Renal cortex interstitium (tissue), 11 donors: ENCODE results near the gene PTPN6. TPM values are rescaled to one million over a fixed set of nuclear protein-coding genes. Genes with fewer than 3 reads are reported as not detected.

Source experiments
- DNase-seq, 11 donors: peaks; one replicate each; pipeline ENCODE4 v3.0.0-alpha.2; 2013; ENCODE audit warnings: low read depth in 9 of 11, low spot score in 4 of 11; ENCODE audit errors: extremely low read depth in 1 of 11
- polyA plus RNA-seq, 3 donors: library from polyadenylated mRNA; unstranded; fragments of 120-200 nt; gene quantifications; one replicate each; pipeline ENCODE4 v1.2.1, GENCODE V29; 2013; ENCODE audit not compliant: insufficient read length in 3 of 3

PTPN6 gene
- polyA plus RNA-seq, 3 donors = 18.7 to 27.0 (median 22.3) TPM

DNA sequence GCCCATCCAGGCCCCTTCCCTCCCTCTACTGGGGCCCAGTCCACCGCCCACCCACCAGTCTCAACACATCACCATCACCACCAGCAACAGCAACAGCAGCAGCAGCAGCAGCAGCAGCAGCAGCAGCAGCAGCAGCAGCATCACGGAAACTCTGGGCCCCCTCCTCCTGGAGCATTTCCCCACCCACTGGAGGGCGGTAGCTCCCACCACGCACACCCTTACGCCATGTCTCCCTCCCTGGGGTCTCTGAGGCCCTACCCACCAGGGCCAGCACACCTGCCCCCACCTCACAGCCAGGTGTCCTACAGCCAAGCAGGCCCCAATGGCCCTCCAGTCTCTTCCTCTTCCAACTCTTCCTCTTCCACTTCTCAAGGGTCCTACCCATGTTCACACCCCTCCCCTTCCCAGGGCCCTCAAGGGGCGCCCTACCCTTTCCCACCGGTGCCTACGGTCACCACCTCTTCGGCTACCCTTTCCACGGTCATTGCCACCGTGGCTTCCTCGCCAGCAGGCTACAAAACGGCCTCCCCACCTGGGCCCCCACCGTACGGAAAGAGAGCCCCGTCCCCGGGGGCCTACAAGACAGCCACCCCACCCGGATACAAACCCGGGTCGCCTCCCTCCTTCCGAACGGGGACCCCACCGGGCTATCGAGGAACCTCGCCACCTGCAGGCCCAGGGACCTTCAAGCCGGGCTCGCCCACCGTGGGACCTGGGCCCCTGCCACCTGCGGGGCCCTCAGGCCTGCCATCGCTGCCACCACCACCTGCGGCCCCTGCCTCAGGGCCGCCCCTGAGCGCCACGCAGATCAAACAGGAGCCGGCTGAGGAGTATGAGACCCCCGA is 14.3 kb upstream of the PTPN6 start:
- no peak for DNase-seq

DNA sequence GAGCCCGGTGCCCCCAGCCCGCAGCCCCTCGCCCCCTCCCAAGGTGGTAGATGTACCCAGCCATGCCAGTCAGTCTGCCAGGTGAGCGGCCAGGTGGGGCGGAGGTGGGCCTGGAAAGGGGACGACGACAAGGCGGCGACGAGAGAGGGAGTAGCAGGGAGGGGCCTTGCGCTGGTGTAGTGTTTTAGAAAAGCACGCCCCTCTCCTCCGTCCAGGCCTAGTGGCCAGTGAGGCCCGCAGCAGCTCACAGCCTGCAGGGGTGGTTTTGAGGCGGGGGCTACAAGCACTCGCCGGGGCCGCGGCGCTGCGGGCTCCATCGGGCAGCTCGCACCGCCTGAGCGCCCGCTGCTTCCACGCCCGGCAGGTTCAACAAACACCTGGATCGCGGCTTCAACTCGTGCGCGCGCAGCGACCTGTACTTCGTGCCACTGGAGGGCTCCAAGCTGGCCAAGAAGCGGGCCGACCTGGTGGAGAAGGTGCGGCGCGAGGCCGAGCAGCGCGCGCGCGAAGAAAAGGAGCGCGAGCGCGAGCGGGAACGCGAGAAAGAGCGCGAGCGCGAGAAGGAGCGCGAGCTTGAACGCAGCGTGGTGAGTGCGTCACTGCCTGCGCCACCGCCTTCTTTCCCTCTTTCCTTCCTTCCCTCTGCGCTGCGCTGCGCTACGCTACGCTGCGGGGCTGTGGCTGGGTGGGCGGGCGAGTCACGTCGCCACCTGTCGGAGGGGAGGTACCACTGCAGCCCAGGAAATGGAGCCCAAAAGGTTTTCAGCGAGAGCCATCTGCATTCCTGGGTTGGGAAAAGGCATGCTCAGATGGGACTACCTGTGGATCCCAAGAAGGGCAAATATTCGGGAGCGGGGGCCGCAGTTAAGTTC is 13.4 kb upstream of the PTPN6 start:
- peak in 9 of 11 donors; percentile 89 to 95 (median 93) for DNase-seq

DNA sequence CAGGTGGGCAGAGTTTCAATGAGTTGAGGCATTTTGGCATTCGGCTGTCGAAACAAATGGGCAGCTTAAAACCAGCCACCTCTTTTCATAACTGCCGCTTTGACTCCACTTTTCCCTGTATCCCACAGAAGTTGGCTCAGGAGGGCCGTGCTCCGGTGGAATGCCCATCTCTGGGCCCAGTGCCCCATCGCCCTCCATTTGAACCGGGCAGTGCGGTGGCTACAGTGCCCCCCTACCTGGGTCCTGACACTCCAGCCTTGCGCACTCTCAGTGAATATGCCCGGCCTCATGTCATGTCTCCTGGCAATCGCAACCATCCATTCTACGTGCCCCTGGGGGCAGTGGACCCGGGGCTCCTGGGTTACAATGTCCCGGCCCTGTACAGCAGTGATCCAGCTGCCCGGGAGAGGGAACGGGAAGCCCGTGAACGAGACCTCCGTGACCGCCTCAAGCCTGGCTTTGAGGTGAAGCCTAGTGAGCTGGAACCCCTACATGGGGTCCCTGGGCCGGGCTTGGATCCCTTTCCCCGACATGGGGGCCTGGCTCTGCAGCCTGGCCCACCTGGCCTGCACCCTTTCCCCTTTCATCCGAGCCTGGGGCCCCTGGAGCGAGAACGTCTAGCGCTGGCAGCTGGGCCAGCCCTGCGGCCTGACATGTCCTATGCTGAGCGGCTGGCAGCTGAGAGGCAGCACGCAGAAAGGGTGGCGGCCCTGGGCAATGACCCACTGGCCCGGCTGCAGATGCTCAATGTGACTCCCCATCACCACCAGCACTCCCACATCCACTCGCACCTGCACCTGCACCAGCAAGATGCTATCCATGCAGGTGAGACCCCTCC is 12.6 kb upstream of the PTPN6 start:
- DNase-seq = no peak

DNA sequence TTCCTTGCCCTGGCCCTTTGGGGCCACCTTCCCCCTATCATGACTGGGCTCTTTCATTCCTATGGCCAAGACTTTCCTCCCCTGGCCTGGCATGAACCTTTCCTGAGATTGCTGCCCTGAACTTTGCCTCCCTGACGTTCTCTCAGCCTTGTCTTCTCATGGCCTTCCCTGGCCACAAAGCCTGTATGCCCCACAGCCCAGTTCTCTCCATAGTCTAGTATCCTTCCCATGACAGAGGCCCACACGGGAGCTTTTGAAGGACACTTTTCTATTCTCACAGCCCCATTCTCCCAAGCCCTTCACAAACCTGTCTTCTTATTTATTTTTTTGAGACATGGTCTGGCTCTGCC is 12.0 kb upstream of the PTPN6 start:
- DNase-seq = no peak

DNA sequence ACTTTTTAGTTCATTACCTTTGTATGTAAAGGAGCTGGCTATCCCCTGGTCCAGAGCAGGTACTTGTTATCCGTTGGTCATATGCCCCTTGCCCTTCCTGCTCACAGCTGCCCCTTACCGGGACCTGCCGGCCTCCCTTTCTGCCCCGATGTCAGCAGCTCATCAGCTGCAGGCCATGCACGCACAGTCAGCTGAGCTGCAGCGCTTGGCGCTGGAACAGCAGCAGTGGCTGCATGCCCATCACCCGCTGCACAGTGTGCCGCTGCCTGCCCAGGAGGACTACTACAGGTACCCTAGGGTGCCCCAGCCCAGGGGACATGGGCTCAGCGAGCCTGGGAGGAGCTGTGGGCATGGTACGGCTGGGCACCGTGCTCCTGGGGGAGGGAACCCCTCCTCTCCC is 9.9 kb upstream of the PTPN6 start:
- DNase-seq = no peak

DNA sequence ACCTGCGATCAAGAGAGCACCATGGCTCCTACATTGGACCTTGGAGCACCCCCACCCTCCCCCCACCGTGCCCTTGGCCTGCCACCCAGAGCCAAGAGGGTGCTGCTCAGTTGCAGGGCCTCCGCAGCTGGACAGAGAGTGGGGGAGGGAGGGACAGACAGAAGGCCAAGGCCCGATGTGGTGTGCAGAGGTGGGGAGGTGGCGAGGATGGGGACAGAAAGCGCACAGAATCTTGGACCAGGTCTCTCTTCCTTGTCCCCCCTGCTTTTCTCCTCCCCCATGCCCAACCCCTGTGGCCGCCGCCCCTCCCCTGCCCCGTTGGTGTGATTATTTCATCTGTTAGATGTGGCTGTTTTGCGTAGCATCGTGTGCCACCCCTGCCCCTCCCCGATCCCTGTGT is 9.4 kb upstream of the PTPN6 start:
- no peak for DNase-seq

DNA sequence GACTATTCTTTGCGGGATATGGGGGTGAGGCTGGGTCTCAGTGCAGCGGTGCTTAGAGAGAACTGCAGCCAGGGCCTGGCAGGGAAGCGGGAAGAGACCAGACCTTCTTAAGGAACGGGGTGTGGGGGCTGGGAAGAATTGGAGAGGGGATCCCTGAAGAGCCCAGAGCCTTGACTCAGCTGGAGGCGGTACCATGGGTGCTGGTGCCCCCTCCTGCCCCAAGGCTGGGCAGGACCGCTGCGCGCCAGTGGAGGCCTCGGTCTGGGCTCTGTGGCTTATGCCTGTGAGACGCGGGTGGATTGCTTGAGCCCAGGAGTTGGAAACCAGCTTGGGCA is 8.9 kb upstream of the PTPN6 start:
- DNase-seq = no peak

DNA sequence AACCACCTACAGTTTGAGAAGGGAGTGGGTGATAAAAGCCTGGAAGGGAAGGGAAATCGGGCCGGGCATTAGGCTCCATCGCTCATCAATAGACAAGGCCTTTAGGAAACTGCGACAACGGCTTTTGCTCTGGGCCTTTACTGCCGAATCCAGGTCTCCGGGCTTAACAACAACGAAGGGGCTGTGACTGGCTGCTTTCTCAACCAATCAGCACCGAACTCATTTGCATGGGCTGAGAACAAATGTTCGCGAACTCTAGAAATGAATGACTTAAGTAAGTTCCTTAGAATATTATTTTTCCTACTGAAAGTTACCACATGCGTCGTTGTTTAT is 7.8 kb upstream of the PTPN6 start:
- DNase-seq = peak in 9 of 11 donors; percentile 77 to 92 (median 86)

DNA sequence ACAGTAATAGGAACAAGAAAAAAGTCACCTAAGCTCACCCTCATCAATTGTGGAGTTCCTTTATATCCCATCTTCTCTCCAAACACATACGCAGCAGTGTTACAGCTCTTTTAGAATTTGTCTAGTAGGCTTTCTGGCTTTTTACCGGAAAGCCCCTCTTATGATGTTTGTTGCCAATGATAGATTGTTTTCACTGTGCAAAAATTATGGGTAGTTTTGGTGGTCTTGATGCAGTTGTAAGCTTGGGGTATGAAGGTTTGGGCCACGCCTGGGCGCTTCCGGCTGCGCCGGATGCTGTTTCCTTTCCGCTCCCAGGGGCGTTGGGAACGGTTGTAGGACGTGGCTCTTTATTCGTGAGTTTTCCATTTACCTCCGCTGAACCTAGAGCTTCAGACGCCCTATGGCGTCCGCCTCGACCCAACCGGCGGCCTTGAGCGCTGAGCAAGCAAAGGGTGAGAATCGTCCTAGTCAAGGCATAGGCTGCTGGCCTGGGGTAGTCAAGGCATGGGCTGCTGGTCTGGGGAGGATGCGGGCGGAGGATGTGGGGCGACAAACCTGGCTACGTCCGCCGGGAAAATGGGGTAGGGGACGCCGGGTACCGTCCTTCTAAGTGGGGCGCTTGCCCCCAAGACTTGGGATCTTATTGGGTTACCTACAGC is 7.3 kb upstream of the PTPN6 start, which contains the start of the genes C12orf57 and RNU7-1:
Gene C12orf57, plus strand, starts transcription at position 301 of the 659 bp plus-strand sequence. Its CDS starts 100 bp downstream, at position 401.
Gene RNU7-1, plus strand, starts transcription at position 95 of the 659 bp plus-strand sequence.
- DNase-seq = peak in 9 of 11 donors; percentile 72 to 89 (median 85)

DNA sequence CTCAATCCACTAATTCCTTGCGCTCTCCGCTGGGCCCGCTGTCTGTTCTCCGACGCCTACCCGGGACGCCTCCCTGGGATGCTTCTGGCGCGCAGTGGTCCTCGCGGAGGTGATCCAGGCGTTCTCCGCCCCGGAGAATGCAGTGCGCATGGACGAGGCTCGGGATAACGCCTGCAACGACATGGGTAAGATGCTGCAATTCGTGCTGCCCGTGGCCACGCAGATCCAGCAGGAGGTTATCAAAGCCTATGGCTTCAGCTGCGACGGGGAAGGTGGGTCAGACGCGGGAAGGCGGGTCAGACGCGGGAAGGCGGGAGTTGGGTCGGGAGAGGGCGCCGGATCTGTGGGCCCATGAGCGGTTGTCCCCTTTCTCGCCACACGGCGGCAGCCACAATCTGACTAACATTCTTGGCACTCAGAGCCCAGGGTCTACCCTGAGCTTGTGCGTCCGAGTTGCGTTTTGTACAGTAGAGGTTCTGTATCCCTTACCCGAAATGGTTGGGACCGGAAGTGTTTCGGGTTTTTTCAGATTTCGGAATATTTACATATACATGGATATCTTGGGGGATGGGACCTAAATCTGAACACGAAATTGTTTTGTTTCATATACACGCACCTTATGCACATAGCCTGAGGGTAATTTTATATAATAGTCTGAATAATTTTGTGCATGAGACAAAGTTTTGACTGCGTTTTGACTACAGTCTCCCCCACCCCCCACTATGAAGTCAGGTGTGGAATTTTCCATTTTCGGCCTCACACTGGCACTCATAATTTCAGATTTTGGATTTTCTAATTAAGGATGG is 6.6 kb upstream of the PTPN6 start:
- DNase-seq = peak in 9 of 11 donors; percentile 82 to 94 (median 90)

DNA sequence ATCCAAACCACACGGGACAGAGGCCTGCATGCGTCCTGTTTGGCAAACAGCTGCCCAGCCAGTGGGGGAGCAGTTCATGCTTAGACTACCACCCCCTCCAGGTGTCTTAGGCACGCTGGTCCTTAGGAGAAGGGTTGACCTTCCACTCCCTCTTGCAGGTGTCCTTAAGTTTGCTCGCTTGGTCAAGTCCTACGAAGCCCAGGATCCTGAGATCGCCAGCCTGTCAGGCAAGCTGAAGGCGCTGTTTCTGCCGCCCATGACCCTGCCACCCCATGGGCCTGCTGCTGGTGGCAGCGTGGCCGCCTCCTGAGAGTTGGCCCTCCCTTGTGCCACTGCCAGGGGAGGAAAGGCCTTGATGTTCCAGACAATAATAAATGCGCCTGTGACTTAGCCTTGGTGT is 5.5 kb upstream of the PTPN6 start:
- no peak for DNase-seq

DNA sequence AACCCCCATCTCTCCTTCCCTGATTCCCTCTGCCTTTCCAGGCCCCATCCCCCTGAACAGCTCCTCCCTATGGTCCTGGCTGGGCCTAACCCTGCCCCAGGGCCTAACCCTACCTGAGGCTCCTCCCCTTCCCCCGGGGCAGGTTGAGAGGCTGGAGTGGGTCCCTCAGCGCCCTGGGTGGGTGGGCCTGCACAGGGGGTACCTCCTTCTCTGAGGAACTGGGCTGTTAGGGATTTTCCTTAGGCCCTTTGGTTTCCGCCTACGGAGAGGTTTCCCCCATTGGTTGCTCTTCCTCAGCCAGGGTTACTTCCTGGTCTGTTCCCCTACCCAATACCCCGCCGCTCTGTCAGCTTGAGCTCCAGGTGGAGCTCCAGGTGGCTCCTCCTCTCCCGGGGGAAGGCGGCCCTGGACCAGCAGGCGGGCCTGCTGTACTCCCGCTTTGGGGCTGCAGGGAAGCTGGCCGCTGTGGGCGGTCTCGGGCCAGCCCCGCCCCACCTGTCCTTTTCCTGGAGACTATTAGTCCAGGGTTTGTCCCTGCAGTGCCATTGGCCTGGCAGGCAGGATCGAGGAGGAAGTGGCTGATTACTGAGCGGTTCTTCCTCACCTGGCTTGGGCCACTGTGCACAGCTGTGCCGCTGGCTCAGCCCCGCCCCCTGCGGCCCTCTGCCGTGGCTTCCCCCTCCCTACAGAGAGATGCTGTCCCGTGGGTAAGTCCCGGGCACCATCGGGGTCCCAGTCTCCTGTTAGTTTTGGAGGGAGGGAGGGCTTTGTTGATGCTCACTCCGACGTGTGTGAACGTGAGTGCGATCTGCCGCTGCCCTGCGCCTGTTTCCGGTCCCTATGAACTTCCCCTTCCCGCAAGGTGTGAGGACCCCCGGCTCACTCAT is 4.9 kb upstream of the PTPN6 start:
- peak in 5 of 11 donors; percentile 78 to 89 (median 84) for DNase-seq

DNA sequence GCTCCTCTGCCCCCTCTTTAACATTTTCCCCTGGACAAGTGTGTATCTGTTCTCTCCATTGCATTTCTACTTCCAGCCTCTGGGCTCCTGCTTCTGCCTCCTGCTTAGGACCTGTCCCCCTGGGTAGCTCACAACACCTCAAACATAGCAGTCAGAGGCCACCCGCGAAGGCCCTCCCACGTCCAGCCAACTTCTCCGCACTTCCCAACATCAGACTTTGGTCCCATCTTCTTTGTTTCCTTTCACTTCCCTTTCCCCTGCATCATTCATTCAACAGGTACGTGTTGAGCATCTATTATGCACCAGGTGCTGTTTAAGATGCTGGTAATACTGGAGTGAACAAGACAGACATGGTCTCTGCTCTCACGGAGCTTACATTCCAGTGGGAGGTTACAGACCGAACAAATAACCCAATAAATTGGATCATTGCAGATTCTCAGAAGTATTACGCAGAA is 4.2 kb upstream of the PTPN6 start:
- no peak for DNase-seq

DNA sequence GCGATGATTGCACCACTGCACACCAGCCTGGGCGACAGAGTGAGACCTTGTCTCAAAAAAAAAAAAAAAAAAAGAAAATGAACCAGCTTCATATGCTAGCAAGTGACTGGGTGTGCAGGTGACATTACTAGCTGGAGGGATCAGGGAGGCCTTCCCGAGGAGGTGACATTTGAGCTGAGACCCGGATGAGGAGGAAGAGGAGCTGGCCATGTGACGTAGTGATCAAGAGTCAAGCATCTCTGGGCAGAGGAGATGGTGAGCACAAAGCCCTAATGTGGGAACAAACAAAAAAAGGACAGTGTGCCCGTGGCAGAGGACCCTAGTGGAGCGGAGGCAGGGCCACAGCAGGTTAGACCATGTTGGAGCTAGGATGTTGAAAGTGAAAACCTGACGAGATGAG is 3.5 kb upstream of the PTPN6 start:
- DNase-seq = no peak

DNA sequence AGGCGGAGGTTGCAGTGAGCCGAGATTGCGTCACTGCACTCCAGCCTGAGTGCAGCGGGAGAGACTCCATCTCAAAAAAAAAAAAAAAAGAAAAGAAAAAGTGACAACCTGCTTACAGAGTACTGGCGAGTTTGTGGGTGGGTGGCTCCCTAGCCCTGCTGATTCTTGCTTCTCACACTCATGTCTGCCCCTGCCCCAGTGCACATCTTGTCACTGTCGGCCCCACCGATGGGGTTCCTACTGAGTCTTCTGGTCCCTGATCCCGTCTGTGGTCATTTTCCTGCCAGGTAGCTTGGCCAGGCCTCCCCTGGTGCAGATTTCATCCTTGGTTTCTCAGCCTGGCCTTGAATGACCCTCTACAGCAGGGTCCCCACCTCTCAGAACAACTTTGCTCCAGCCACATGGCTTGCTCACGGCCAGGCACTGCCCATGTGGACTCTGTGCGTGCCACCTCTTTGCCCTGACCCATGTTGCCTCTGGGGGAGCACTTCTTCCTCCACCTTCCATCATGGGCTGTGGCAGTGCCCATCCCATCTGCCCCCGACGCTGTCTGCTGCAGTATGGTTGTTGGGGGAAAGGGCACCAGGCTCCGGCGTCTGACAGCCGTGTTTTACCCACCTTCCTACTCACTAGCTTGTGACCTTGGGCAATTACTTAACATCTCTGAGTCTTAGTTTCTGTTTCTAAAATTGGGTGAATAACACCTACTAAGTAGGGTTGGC is 2.1 kb upstream of the PTPN6 start:
- no peak for DNase-seq

DNA sequence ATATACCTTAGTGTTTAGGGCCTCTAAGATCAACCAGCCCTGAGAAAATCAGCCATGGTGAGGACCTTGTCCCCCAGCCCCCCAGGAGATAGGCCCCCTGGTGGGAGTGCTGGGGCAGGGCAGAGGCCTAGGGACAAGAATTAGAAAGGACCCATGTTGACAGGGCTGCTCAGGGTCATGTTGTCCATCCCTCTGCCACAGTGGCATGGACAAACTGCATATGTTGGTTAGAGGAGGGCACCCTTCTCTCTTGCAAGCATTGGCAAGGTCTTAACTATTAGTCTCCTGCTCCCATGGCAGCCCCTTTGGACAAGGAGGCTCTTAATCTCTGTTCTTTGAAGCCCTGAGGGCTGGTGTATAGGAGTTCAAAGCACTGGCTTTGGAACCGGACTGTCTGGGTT is 755 bp upstream of the PTPN6 start:
- DNase-seq = no peak
